CD14-positive monocyte (primary cell): Measurements from ENCODE around the gene SIGLEC1. TPM values are rescaled to one million over a fixed set of nuclear protein-coding genes. Genes with fewer than 3 reads are reported as not detected.

Source experiments
- DNase-seq, 3 donors: peaks; one replicate each; pipeline ENCODE4 v3.0.0-alpha.2; 2011 to 2022
- H2AFZ ChIP-seq: 2 replicates; pipeline ENCODE4 v1.6.0; 2012; ENCODE audit warnings: mild to moderate bottlenecking, low read depth, low read length, inconsistent platforms; ENCODE audit not compliant: insufficient read depth, poor library complexity, severe bottlenecking
- H3K27ac ChIP-seq, 2 donors: 1 replicate in 1 of 2; 2 replicates in 1 of 2; pipeline ENCODE4 v1.5.1; 2012 to 2013; ENCODE audit warnings: low read length in 2 of 2, control low read depth in 1 of 2, inconsistent platforms in 1 of 2, low read depth in 1 of 2, mild to moderate bottlenecking in 1 of 2
- H3K27me3 ChIP-seq, 2 donors: one replicate each; pipeline versions ENCODE4 v1.6.0 to v1.6.1; 2011 to 2013; ENCODE audit warnings: low read length in 2 of 2; ENCODE audit not compliant: control insufficient read depth in 2 of 2, insufficient read depth in 2 of 2
- H3K36me3 ChIP-seq, 2 donors: replicated peaks in 1 of 2; 1 replicate in 1 of 2; 2 replicates in 1 of 2; pipeline versions ENCODE4 v1.5.1 to v1.6.1; 2012 to 2013; ENCODE audit warnings: low read length in 2 of 2, control low read depth in 1 of 2, inconsistent platforms in 1 of 2, mild to moderate bottlenecking in 1 of 2; ENCODE audit not compliant: insufficient read depth in 2 of 2, control insufficient read depth in 1 of 2
- H3K4me1 ChIP-seq, 2 donors: 1 replicate in 1 of 2; 2 replicates in 1 of 2; pipeline versions ENCODE4 v1.5.1 to v1.6.1; 2012 to 2013; ENCODE audit warnings: low read length in 2 of 2, control low read depth in 1 of 2, inconsistent platforms in 1 of 2, mild to moderate bottlenecking in 1 of 2, moderate library complexity in 1 of 2; ENCODE audit not compliant: insufficient read depth in 2 of 2, control insufficient read depth in 1 of 2
- H3K4me2 ChIP-seq: replicated peaks from 2 replicates; pipeline ENCODE3; 2012; ENCODE audit warnings: low read length, moderate library complexity, mild to moderate bottlenecking; ENCODE audit not compliant: poor library complexity, severe bottlenecking; ENCODE audit errors: extremely low read depth
- H3K4me3 ChIP-seq, 3 experiments: fragments of 200-600 bp in 1 of 3; sonication (generic) in 1 of 3; replicated peaks in 1 of 3; 1 replicate in 2 of 3; 2 replicates in 1 of 3; pipeline ENCODE4 v1.5.1; 2011 to 2013; ENCODE audit warnings: low read length in 3 of 3, mild to moderate bottlenecking in 3 of 3, control low read depth in 2 of 3, low read depth in 2 of 3, inconsistent platforms in 1 of 3, moderate library complexity in 1 of 3
- H3K79me2 ChIP-seq: 2 replicates; pipeline ENCODE4 v1.6.0; 2012; ENCODE audit warnings: mild to moderate bottlenecking, control low read depth, inconsistent platforms, low read length, moderate library complexity; ENCODE audit not compliant: insufficient read depth
- H3K9ac ChIP-seq: 2 replicates; pipeline ENCODE4 v1.6.0; 2017; ENCODE audit warnings: low read length, mild to moderate bottlenecking; ENCODE audit not compliant: insufficient read depth, poor library complexity, severe bottlenecking
- H3K9me3 ChIP-seq, 2 donors: replicated peaks in 1 of 2; 1 replicate in 1 of 2; 2 replicates in 1 of 2; pipeline versions ENCODE4 v1.5.1 to v1.6.1; 2012 to 2013; ENCODE audit warnings: low read length in 2 of 2, control low read depth in 1 of 2; ENCODE audit not compliant: control insufficient read depth in 1 of 2, insufficient read depth in 1 of 2
- H4K20me1 ChIP-seq: 2 replicates; pipeline ENCODE4 v1.6.0; 2012; ENCODE audit warnings: mild to moderate bottlenecking, low read length, control low read depth, moderate library complexity; ENCODE audit not compliant: insufficient read depth
- H3K27ac Mint-ChIP-seq, 7 donors: one replicate each; pipeline ENCODE4 v1.8.0; 2020; ENCODE audit warnings: mild to moderate bottlenecking in 7 of 7, mixed read lengths in 7 of 7, moderate library complexity in 6 of 7, inconsistent platforms in 2 of 7
- H3K27me3 Mint-ChIP-seq, 3 donors: one replicate each; pipeline ENCODE4 v1.8.0; 2021 to 2022; ENCODE audit warnings: low read depth in 3 of 3, mild to moderate bottlenecking in 3 of 3, mixed read lengths in 3 of 3, moderate library complexity in 3 of 3, inconsistent platforms in 1 of 3
- H3K36me3 Mint-ChIP-seq, 2 donors: one replicate each; pipeline ENCODE4 v1.8.0; 2020; ENCODE audit warnings: mixed read lengths in 2 of 2, inconsistent platforms in 1 of 2, mild to moderate bottlenecking in 1 of 2
- H3K4me1 Mint-ChIP-seq: one replicate; pipeline ENCODE4 v1.8.0; 2020; ENCODE audit warnings: mild to moderate bottlenecking, mixed read lengths
- H3K4me3 Mint-ChIP-seq, 2 donors: one replicate each; pipeline ENCODE4 v1.8.0; 2020; ENCODE audit warnings: mild to moderate bottlenecking in 2 of 2, mixed read lengths in 2 of 2, moderate library complexity in 1 of 2
- H3K9me3 Mint-ChIP-seq, 7 donors: one replicate each; pipeline ENCODE4 v1.8.0; 2020 to 2022; ENCODE audit warnings: mixed read lengths in 7 of 7, mild to moderate bottlenecking in 6 of 7, moderate library complexity in 6 of 7, inconsistent platforms in 2 of 7
- WGBS: methylation state at CpG from one replicate; pipeline ENCODE4 v1.1.5; 2013; ENCODE audit warnings: missing lambda C conversion rate; ENCODE audit not compliant: insufficient coverage; 5-methylcytosine and 5-hydroxymethylcytosine counted together
- intact Hi-C, 2 donors: fragments of 100-400 bp; cut with micrococcal nuclease; formaldehyde crosslinking; loops; one replicate each; pipeline versions ENCODE4 v1.15.0 to v1.15.1; 2023
- polyA plus RNA-seq, 3 donors: library from polyadenylated mRNA; depleted of rRNA in 1 of 3; unstranded in 2 of 3; stranded (reverse) in 1 of 3; fragments of 300-500 nt in 2 of 3; fragments of >200 nt in 1 of 3; fragmentation: Illumina TruSeq in 2 of 3; gene quantifications; 1 replicate in 2 of 3; 2 replicates in 1 of 3; pipeline ENCODE4 v1.2.3, GENCODE V29; 2012 to 2021
- TF ChIP-seq, protein P1 (sequence below): fragments of 200-600 bp; IDR thresholded peaks from one replicate; pipeline ENCODE4 v1.8.0; 2022; ENCODE audit warnings: antibody characterized with exemption, mild to moderate bottlenecking

Gene SIGLEC1
- polyA plus RNA-seq, 3 donors = 1.6 to 23.5 (median 2.5) TPM

DNA sequence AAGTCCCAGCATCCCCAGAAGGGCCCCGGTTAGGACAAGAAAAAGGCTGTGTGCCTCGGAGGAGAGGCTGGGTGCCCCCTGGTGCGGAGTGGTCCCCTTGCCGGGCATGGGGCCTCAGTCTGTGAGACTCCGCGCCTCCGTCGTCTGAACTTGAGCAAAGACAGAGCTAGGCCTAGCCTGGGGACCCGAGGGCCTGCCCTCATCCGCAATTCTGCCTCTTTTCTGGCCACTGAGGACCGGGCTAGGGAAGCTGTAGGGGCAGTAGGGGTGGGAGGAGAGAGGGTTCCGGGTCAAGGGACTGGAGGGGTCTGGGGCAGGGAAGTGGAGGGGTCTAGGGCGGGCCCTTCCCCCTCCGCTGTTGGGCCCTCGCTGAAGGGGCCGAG lies 19.5 kb upstream of the SIGLEC1 start:
- peaks cover 44 to 59% (median 51%) of the 10 kb centered on the region in 3 donors for H3K27me3 Mint-ChIP-seq
- Histone ChIP-seq H3K4me2 (no peak overlapping the region), H3K4me1 (no peaks in the 10 kb centered on the region), H3K9me3 (peaks cover 0 to 4% of the 10 kb centered on the region in 2 donors), H2AFZ (no peak overlapping the region), H3K79me2 (no peaks in the 10 kb centered on the region), H3K4me3 (no peak overlapping the region), H4K20me1 (no peaks in the 10 kb centered on the region), H3K27me3 (peaks cover 0 to 50% of the 10 kb centered on the region in 2 donors), H3K9ac (no peak overlapping the region), H3K36me3 (no peaks in the 10 kb centered on the region), H3K27ac (no peak overlapping the region)
- H3K4me3 Mint-ChIP-seq = peak overlapping the region in 1 of 2 donors; percentile 18
- no peak for DNase-seq
- H3K36me3 Mint-ChIP-seq = no peaks in the 10 kb centered on the region
- peaks cover 0 to 5% (median 0%) of the 10 kb centered on the region in 7 donors for H3K9me3 Mint-ChIP-seq
- H3K27ac Mint-ChIP-seq = no peak overlapping the region
- peaks cover 11% of the 10 kb centered on the region for H3K4me1 Mint-ChIP-seq
- 93% methylated on average over 12 of the region's 16 CpGs for WGBS
- TF ChIP-seq, protein P1, sequence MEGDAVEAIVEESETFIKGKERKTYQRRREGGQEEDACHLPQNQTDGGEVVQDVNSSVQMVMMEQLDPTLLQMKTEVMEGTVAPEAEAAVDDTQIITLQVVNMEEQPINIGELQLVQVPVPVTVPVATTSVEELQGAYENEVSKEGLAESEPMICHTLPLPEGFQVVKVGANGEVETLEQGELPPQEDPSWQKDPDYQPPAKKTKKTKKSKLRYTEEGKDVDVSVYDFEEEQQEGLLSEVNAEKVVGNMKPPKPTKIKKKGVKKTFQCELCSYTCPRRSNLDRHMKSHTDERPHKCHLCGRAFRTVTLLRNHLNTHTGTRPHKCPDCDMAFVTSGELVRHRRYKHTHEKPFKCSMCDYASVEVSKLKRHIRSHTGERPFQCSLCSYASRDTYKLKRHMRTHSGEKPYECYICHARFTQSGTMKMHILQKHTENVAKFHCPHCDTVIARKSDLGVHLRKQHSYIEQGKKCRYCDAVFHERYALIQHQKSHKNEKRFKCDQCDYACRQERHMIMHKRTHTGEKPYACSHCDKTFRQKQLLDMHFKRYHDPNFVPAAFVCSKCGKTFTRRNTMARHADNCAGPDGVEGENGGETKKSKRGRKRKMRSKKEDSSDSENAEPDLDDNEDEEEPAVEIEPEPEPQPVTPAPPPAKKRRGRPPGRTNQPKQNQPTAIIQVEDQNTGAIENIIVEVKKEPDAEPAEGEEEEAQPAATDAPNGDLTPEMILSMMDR = no peak
- intact Hi-C loops = no loop called here

- H3K27ac ChIP-seq = no peak overlapping the region
- no peak for DNase-seq
- H3K27ac Mint-ChIP-seq = no peak overlapping the region
Measured at GRCh38 chr20:3730803-3731672, 18.6 kb upstream of the SIGLEC1 start.

More at GRCh38 chr20:3730803-3731672, 18.6 kb upstream of the SIGLEC1 start:
- Histone ChIP-seq H4K20me1 (no peaks in the 10 kb centered on the region), H3K4me3 (no peak overlapping the region), H3K36me3 (no peaks in the 10 kb centered on the region), H3K79me2 (no peaks in the 10 kb centered on the region), H3K4me1 (no peaks in the 10 kb centered on the region), H3K9ac (no peak overlapping the region), H2AFZ (no peak overlapping the region), H3K4me2 (no peak overlapping the region), H3K9me3 (peaks cover 0 to 4% of the 10 kb centered on the region in 2 donors), H3K27me3 (peaks cover 0 to 50% of the 10 kb centered on the region in 2 donors)
- Mint-ChIP-seq H3K4me1 (peaks cover 11% of the 10 kb centered on the region), H3K4me3 (peak overlapping the region in 1 of 2 donors; percentile 18), H3K36me3 (no peaks in the 10 kb centered on the region), H3K9me3 (peaks cover 0 to 5% (median 0%) of the 10 kb centered on the region in 7 donors), H3K27me3 (peaks cover 44 to 63% (median 57%) of the 10 kb centered on the region in 3 donors)
- intact Hi-C loops = no loop called here
- WGBS = 85% methylated on average over 8 of the region's 12 CpGs
- TF ChIP-seq, protein P1 = no peak
